ENCODE results near the gene PCDHB11.
"Not testable (repeated sequence)": the region's sequence is repeated elsewhere in the genome, so short reads cannot be mapped to it uniquely, and the experiment has no call there.

The PCDHB11 gene

DNA sequence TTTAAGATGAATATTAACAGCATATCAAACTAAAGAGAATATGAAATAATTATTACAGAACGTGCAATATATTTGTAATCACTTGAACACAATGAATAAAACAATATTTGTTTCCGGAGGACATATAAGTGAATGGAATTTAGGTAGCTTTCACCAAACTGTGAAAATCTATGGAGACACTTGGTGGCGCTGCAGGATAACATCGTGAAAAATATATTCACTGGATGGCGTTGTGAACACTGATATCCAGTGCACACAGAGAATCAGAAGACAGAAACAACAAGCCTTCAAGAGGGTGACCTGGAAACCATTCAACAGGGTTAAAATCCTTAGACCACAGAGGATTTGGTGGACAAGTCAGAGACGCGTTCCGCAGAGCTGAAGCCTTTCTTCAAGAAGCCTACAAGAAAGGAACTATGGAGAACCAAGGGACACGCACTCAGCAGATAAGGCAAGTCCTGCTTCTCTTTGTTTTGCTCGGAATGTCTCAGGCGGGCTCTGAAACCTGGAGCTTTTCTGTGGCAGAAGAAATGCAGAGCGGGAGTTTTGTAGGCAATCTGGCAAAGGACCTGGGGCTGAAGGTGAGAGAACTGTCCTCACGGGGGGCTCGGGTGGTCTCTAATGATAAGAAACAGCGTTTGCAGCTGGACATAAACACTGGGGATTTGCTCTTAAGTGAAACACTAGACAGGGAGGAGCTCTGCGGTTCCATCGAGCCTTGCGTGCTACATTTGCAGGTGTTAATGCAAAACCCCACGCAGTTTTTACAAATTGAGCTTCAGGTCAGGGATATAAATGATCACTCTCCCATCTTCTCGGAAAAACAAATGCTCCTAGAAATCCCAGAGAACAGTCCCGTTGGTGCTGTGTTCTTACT lies at the start of gene PCDHB11:
Gene PCDHB11 (plus strand): TSS at position 269 of the 877 bp plus-strand sequence. CDS start 148 bp downstream, at position 417.
- POLR2A ChIA-PET: no interaction called here
- TF ChIP-seq, protein P1, sequence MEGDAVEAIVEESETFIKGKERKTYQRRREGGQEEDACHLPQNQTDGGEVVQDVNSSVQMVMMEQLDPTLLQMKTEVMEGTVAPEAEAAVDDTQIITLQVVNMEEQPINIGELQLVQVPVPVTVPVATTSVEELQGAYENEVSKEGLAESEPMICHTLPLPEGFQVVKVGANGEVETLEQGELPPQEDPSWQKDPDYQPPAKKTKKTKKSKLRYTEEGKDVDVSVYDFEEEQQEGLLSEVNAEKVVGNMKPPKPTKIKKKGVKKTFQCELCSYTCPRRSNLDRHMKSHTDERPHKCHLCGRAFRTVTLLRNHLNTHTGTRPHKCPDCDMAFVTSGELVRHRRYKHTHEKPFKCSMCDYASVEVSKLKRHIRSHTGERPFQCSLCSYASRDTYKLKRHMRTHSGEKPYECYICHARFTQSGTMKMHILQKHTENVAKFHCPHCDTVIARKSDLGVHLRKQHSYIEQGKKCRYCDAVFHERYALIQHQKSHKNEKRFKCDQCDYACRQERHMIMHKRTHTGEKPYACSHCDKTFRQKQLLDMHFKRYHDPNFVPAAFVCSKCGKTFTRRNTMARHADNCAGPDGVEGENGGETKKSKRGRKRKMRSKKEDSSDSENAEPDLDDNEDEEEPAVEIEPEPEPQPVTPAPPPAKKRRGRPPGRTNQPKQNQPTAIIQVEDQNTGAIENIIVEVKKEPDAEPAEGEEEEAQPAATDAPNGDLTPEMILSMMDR (IDR thresholded peaks at IDR 0.05; ENCODE audit: control extremely low read depth, extremely low read depth, low read depth, missing control alignments): no peak
- no peak for DNase-seq (ENCODE audit: extremely low spot score)
- CTCF ChIA-PET: interaction anchor here (1.2 kb wide), 2 partner anchors 23 to 46 kb away, joined by 3 read pairs; no protein-coding TSS in a partner anchor

DNA sequence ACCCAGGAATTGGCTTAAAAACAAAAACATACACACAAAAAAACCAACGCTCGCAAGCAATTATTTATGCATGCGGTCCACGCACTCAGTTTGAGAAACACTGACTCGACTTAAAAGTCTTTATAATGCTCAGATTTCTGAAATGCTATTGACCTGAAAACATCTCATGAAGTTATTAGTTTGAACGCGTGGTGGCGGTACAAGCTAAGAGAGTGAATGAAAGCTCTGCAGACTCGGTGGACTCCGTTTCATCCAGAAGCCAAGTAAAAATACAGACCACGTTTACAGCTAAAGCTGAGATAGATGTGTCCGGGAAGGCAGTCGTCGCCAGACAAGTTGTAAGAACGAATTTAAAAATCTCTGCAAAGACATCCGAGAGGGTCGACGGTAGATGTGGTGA lies 49.6 kb upstream of the PCDHB11 start, which contains the start of gene PCDHB6:
Gene PCDHB6 (plus strand): TSS at position 246 of the 400 bp plus-strand sequence. CDS start 201 bp downstream, outside the sequence.
- DNase-seq (ENCODE audit: extremely low spot score): no peak
- POLR2A ChIA-PET: no interaction called here
- CTCF ChIA-PET: no interaction called here
- TF ChIP-seq, protein P1 (IDR thresholded peaks at IDR 0.05; ENCODE audit: control extremely low read depth, extremely low read depth, low read depth, missing control alignments): no peak

DNA sequence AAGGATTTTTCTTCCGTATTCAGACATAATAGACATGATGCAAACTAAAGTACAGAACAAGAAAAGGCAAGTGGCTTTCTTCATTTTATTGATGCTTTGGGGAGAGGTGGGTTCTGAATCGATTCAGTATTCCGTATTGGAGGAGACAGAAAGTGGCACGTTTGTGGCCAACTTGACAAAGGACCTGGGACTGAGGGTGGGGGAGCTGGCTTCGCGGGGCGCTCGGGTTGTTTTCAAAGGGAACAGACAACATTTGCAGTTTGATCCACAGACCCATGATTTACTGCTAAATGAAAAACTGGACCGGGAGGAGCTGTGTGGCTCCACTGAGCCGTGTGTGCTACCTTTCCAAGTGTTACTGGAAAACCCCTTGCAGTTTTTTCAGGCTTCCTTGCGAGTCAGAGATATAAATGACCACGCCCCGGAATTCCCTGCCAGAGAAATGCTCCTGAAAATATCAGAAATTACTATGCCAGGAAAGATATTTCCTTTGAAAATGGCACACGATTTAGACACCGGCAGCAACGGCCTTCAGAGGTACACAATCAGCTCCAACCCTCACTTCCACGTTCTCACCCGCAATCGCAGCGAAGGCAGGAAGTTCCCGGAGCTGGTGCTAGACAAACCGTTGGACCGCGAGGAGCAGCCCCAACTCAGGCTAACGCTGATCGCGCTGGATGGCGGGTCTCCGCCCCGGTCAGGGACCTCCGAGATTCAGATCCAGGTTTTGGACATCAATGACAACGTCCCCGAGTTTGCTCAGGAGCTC lies 49.0 kb upstream of the PCDHB11 start:
- TF ChIP-seq, protein P1 (IDR thresholded peaks at IDR 0.05; ENCODE audit: control extremely low read depth, extremely low read depth, low read depth, missing control alignments): no peak
- POLR2A ChIA-PET: no interaction called here
- CTCF ChIA-PET: no interaction called here
- DNase-seq (ENCODE audit: extremely low spot score): no peak

DNA sequence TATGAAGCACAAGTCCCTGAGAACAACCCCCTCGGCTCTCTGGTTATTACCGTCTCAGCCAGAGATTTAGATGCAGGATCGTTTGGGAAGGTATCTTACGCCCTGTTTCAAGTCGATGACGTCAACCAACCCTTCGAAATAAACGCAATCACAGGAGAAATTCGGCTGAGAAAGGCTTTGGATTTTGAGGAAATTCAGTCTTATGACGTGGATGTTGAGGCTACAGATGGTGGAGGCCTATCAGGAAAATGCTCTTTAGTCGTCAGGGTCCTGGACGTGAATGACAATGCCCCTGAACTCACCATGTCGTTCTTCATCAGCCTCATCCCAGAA lies 48.5 kb upstream of the PCDHB11 start:
- DNase-seq (ENCODE audit: extremely low spot score): no peak
- TF ChIP-seq, protein P1 (IDR thresholded peaks at IDR 0.05; ENCODE audit: control extremely low read depth, extremely low read depth, low read depth, missing control alignments): no peak
- CTCF ChIA-PET: no interaction called here
- POLR2A ChIA-PET: no interaction called here

DNA sequence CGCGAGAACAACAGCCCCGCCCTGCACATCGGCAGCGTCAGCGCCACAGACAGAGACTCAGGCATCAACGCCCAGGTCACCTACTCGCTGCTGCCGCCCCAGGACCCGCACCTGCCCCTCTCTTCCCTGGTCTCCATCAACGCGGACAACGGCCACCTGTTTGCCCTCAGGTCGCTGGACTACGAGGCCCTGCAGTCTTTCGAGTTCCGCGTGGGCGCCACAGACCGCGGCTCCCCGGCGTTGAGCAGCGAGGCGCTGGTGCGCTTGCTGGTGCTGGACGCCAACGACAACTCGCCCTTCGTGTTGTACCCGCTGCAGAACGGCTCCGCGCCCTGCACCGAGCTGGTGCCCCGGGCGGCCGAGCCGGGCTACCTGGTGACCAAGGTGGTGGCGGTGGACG lies 47.8 kb upstream of the PCDHB11 start:
- CTCF ChIA-PET; POLR2A ChIA-PET; DNase-seq (ENCODE audit: extremely low spot score): not testable (repeated sequence)

DNA sequence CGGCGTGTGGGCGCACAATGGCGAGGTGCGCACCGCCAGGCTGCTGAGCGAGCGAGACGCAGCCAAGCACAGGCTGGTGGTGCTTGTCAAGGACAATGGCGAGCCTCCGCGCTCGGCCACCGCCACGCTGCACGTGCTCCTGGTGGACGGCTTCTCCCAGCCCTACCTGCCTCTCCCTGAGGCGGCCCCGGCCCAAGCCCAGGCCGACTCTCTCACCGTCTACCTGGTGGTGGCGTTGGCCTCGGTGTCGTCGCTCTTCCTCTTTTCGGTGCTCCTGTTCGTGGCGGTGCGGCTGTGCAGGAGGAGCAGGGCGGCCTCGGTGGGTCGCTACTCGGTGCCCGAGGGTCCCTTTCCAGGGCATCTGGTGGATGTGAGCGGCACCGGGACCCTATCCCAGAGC lies 47.3 kb upstream of the PCDHB11 start:
- DNase-seq (ENCODE audit: extremely low spot score); CTCF ChIA-PET; POLR2A ChIA-PET: not testable (repeated sequence)

DNA sequence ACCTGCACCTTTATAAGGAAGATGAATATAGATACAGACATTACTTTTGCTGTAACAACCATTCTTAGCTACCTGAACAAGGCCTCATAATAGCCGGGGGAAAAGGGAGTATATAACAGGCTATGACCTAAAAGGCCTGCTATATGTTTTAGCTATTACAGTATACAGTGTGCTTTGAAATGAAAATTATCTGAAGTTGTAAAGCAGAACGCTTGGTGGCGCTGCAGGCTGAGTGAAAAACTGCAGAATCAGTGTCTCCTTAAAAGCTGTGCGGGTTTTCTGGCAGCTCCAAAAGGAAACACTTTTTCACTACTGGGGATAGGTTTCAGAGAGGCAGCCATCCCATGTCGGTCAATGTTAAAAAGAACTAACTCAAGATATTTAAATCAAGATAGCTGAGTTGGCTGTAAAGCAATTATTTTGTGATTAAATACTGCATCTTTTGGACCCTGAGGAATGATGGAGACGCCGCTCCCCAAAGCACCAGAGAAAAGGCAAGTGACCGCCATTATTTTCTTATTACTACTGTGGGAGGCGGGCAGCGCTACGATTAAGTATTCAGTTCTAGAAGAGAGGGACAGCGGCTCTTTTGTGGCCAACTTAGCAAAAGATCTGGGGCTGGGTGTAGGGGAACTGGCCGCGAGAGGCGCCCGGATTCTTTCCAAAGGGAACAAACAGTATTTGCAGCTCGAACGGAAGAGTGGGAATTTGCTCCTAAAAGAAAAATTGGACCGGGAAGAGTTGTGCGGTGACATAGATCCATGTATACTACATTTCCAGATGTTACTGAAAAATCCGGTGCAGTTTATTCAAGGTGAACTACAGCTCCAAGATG lies 43.7 kb upstream of the PCDHB11 start:
- no peak for DNase-seq (ENCODE audit: extremely low spot score)
- TF ChIP-seq, protein P1 (IDR thresholded peaks at IDR 0.05; ENCODE audit: control extremely low read depth, extremely low read depth, low read depth, missing control alignments): no peak
- ChIA-PET CTCF (interaction anchor here (2.2 kb wide), 1 partner anchor 11 kb away, joined by 7 read pairs; no protein-coding TSS in a partner anchor), POLR2A (no interaction called here)

DNA sequence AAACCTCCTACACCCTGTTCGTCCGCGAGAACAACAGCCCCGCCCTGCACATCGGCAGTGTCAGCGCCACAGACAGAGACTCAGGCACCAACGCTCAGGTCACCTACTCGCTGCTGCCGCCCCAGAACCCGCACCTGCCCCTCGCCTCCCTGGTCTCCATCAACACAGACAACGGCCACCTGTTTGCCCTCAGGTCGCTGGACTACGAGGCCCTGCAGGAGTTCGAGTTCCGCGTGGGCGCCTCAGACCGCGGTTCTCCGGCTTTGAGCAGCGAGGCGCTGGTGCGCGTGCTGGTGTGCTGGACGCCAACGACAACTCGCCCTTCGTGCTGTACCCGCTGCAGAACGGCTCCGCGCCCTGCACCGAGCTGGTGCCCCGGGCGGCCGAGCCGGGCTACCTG lies 42.1 kb upstream of the PCDHB11 start:
- CTCF ChIA-PET; POLR2A ChIA-PET; DNase-seq (ENCODE audit: extremely low spot score): not testable (repeated sequence)

DNA sequence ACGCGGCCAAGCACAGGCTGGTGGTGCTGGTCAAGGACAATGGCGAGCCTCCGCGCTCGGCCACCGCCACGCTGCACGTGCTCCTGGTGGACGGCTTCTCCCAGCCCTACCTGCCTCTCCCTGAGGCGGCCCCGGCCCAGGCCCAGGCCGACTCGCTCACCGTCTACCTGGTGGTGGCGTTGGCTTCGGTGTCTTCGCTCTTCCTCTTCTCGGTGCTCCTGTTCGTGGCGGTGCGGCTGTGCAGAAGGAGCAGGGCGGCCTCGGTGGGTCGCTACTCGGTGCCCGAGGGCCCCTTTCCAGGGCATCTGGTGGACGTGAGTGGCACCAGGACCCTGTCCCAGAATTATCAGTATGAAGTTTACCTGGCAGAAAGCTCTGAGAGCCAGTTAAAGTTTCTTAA lies 41.5 kb upstream of the PCDHB11 start:
- POLR2A ChIA-PET; CTCF ChIA-PET; DNase-seq (ENCODE audit: extremely low spot score): not testable (repeated sequence)

Data from GM10248 (cell line).